Tibial artery (tissue), 4 donors: ENCODE results near the gene KIF3B.

Experiments used
- DNase-seq, 2 donors: peaks; one replicate each; pipeline ENCODE4 v3.0.0-alpha.2; 2019
- H3K27ac ChIP-seq, 2 donors: fragments of 200-600 bp; sonication (generic) in 1 of 2; 1 replicate in 1 of 2; 2 replicates in 1 of 2; pipeline ENCODE4 v1.5.1; 2018 to 2019; ENCODE audit warnings: mild to moderate bottlenecking in 1 of 2
- H3K27me3 ChIP-seq, 2 donors: fragments of 200-600 bp; sonication (generic) in 1 of 2; one replicate each; pipeline versions ENCODE4 v1.5.1 to v1.6.0; 2016 to 2019
- H3K36me3 ChIP-seq, 3 donors: fragments of 200-600 bp; sonication (generic) in 2 of 3; one replicate each; pipeline ENCODE4 v1.5.1; 2016 to 2019; ENCODE audit warnings: mild to moderate bottlenecking in 2 of 3
- H3K4me1 ChIP-seq, 4 donors: fragments of 200-600 bp; sonication (generic) in 2 of 4; 1 replicate in 3 of 4; 2 replicates in 1 of 4; pipeline ENCODE4 v1.5.1; 2016 to 2019
- H3K4me3 ChIP-seq, 2 donors: fragments of 200-600 bp; sonication (generic) in 1 of 2; 1 replicate in 1 of 2; 2 replicates in 1 of 2; pipeline ENCODE4 v1.5.1; 2018 to 2019; ENCODE audit warnings: mild to moderate bottlenecking in 2 of 2
- H3K9me3 ChIP-seq, 3 donors: fragments of 200-600 bp; sonication (generic) in 1 of 3; one replicate each; pipeline ENCODE4 v1.5.1; 2016 to 2019
- CTCF ChIP-seq, 2 experiments: fragments of 200-600 bp in 1 of 2; fragments of 450-650 bp in 1 of 2; IDR thresholded peaks; one replicate each; pipeline ENCODE4 v1.5.1; 2017 to 2019; ENCODE audit warnings: antibody characterized with exemption in 2 of 2, mild to moderate bottlenecking in 1 of 2, moderate library complexity in 1 of 2
- intact Hi-C: fragments of 100-400 bp; cut with DNase I; formaldehyde crosslinking; loops from one replicate; pipeline ENCODE4 v1.15.0; 2023; ENCODE audit warnings: low total_unique reads

KIF3B gene

DNA sequence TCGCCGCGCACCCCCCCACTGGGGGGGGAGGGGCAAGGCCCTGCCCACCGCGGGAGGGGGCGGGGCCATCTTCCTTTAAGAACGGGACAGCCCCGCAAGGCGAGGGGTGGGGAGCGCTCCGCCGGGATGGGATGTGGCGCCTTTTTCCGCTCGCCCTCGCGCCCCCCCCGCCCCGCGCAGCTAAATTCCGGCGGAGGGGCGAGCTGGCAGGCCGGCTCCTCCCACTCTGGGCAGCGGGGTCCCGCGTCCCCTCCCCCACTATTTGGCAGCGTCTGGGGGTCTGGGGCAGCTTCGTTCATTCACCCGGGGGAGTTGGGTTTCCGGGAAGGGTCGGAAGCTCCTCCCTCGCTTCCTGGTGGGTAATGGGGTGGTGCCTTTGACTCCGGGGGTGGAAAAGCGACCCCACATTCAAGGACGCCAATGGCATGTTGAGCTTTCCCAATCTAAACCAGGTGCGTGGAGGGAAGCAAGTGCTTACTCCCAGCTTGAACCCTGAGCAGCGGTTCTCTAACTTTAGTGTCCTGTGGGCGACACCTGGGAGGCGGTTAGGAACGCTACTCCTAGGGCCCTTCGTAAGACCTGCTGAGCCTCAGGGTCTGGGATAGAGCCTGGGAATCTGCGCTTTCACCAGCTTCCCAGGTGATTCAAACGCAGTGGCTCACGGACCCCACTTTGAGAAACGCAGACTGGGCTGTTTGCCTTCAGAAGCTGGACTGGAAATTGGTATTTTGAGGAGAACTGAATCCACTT, 81.6 kb downstream of the KIF3B start:
- Histone ChIP-seq H3K36me3 (no peaks in the 10 kb centered on the region), H3K9me3 (no peaks in the 10 kb centered on the region), H3K27me3 (no peaks in the 10 kb centered on the region), H3K4me1 (peaks cover 0 to 61% (median 33%) of the 10 kb centered on the region in 4 donors), H3K4me3 (peak overlapping the region; percentile 60 to 90), H3K27ac (peak overlapping the region; percentile 87 to 97)
- peak; percentile 81 to 87 for DNase-seq
- intact Hi-C loops = loop anchor here (2.0 kb wide), 1 partner anchor 124 kb away; no protein-coding TSS in a partner anchor
- TF ChIP-seq CTCF (IDR thresholded peaks at IDR 0.05) = no peak

GRCh38 chr20:32359633-32360332, 82.3 kb downstream of the KIF3B start:
- no peak for DNase-seq
- intact Hi-C loops = loop anchor here (2.0 kb wide), 1 partner anchor 123 kb away; no protein-coding TSS in a partner anchor
- peaks cover 0 to 68% (median 36%) of the 10 kb centered on the region in 4 donors for H3K4me1 ChIP-seq
- H3K27me3 ChIP-seq = no peaks in the 10 kb centered on the region
- no peaks in the 10 kb centered on the region for H3K9me3 ChIP-seq
- H3K4me3 ChIP-seq = peak overlapping the region; percentile 60 to 90
- H3K27ac ChIP-seq = peak overlapping the region; percentile 87 to 97
- no peaks in the 10 kb centered on the region for H3K36me3 ChIP-seq
- no peak for TF ChIP-seq CTCF (IDR thresholded peaks at IDR 0.05)

GRCh38 chr20:32360333-32360634, 82.8 kb downstream of the KIF3B start:
- Histone ChIP-seq H3K27me3 (no peaks in the 10 kb centered on the region), H3K27ac (peak overlapping the region; percentile 52 to 87), H3K4me1 (peaks cover 0 to 73% (median 38%) of the 10 kb centered on the region in 4 donors), H3K4me3 (peak overlapping the region; percentile 60 to 90), H3K9me3 (no peaks in the 10 kb centered on the region), H3K36me3 (no peaks in the 10 kb centered on the region)
- intact Hi-C loops = no loop called here
- no peak for DNase-seq
- TF ChIP-seq CTCF (IDR thresholded peaks at IDR 0.05) = no peak

GRCh38 chr20:32362901-32363364, 85.5 kb downstream of the KIF3B start:
- H3K4me1 ChIP-seq = peaks cover 0 to 82% (median 40%) of the 10 kb centered on the region in 4 donors
- no peak overlapping the region for H3K4me3 ChIP-seq
- H3K27me3 ChIP-seq = no peaks in the 10 kb centered on the region
- DNase-seq = no peak
- no peaks in the 10 kb centered on the region for H3K9me3 ChIP-seq
- H3K27ac ChIP-seq = peak overlapping the region in 1 of 2 donors; percentile 13
- no peaks in the 10 kb centered on the region for H3K36me3 ChIP-seq
- TF ChIP-seq CTCF (IDR thresholded peaks at IDR 0.05) = no peak
- intact Hi-C loops = no loop called here

GRCh38 chr20:32363492-32363891, 86.0 kb downstream of the KIF3B start:
- Histone ChIP-seq H3K36me3 (no peaks in the 10 kb centered on the region), H3K9me3 (no peaks in the 10 kb centered on the region), H3K4me3 (no peak overlapping the region), H3K4me1 (peaks cover 0 to 85% (median 42%) of the 10 kb centered on the region in 4 donors), H3K27me3 (no peaks in the 10 kb centered on the region), H3K27ac (peak overlapping the region in 1 of 2 donors; percentile 13)
- intact Hi-C loops = no loop called here
- no peak for TF ChIP-seq CTCF (IDR thresholded peaks at IDR 0.05)
- no peak for DNase-seq
